Endothelial cell of umbilical vein (primary cell): ENCODE results near the gene DLGAP5. TPM values are rescaled to one million over a fixed set of nuclear protein-coding genes. Genes with fewer than 3 reads are reported as not detected.
A peak's percentile ranks its signal among the peaks of the same experiment; 100 is the strongest.

Experiments
- BruUV-seq: library from RNA; stranded (reverse); fragments of 400-500 nt; replicated peaks from 2 replicates; lab custom pipeline; 2021; lab: Mats Ljungman, UMichigan
- CTCF ChIA-PET: fragments of 300-600, 350-600 bp; sonication (Branson Sonifier 250); formaldehyde crosslinking; loops from one replicate; lab custom pipeline; 2021; ENCODE audit warnings: antibody characterized with exemption, inconsistent platforms; lab: Charles Lee
- POLR2A ChIA-PET: fragments of 300-600, 350-600 bp; sonication (Branson Sonifier 250); formaldehyde crosslinking; loops from one replicate; lab custom pipeline; 2021; ENCODE audit warnings: antibody characterized with exemption, inconsistent platforms; lab: Charles Lee
- DNase-seq: peaks from one replicate; pipeline ENCODE4 v3.0.0-alpha.2; 2011; ENCODE audit warnings: low read depth, low spot score
- FAIRE-seq: peaks from 2 replicates; lab custom pipeline; 2011; peaks lifted over from hg19 to GRCh38; lab: Jason Lieb, UNC
- H2AFZ ChIP-seq: 2 replicates; pipeline ENCODE4 v1.6.0; 2012; ENCODE audit warnings: low read depth, low read length, control low read depth, inconsistent platforms
- H3K27ac ChIP-seq: 2 replicates; pipeline ENCODE4 v1.5.1; 2011; ENCODE audit warnings: low read depth, mild to moderate bottlenecking, control low read depth, low read length, moderate library complexity; ENCODE audit not compliant: insufficient read depth
- H3K27me3 ChIP-seq, 2 experiments: 2 replicates each; pipeline versions ENCODE4 v1.6.0 to v1.6.1; 2011; ENCODE audit warnings: low read length in 2 of 2, mixed read lengths in 1 of 2; ENCODE audit not compliant: control insufficient read depth in 2 of 2, insufficient read depth in 2 of 2
- H3K36me3 ChIP-seq, 2 experiments: 2 replicates in 1 of 2; 3 replicates in 1 of 2; pipeline ENCODE4 v1.5.1; 2011; ENCODE audit warnings: low read length in 2 of 2, mild to moderate bottlenecking in 1 of 2, moderate library complexity in 1 of 2; ENCODE audit not compliant: control insufficient read depth in 2 of 2, insufficient read depth in 2 of 2; ENCODE audit errors: extremely low read depth in 1 of 2
- H3K4me1 ChIP-seq: 3 replicates; pipeline ENCODE4 v1.5.1; 2011; ENCODE audit warnings: mild to moderate bottlenecking, low read length; ENCODE audit not compliant: control insufficient read depth, insufficient read depth; ENCODE audit errors: extremely low read depth
- H3K4me2 ChIP-seq: 2 replicates; pipeline ENCODE4 v1.6.1; 2011; ENCODE audit warnings: low read length, control low read depth, mixed read lengths; ENCODE audit not compliant: insufficient read depth
- H3K4me3 ChIP-seq, 3 experiments: fragments of 200-600 bp in 1 of 3; sonication (generic), shearing (Covaris generic) in 1 of 3; replicated peaks in 1 of 3; 2 replicates each; pipeline ENCODE4 v1.5.1; 2011 to 2016; ENCODE audit warnings: control low read depth in 3 of 3, low read length in 3 of 3, mild to moderate bottlenecking in 2 of 3, inconsistent platforms in 1 of 3, low read depth in 1 of 3, moderate library complexity in 1 of 3; ENCODE audit not compliant: insufficient read depth in 1 of 3
- H3K79me2 ChIP-seq: 2 replicates; pipeline ENCODE4 v1.6.0; 2012; ENCODE audit warnings: low read length, inconsistent platforms; ENCODE audit not compliant: control insufficient read depth, insufficient read depth
- H3K9ac ChIP-seq: replicated peaks from 2 replicates; pipeline ENCODE3; 2011; ENCODE audit warnings: low read length, control low read depth; ENCODE audit not compliant: insufficient read depth; ENCODE audit errors: extremely low read depth
- H3K9me1 ChIP-seq: replicated peaks from 3 replicates; pipeline ENCODE4 v1.6.0; 2011; ENCODE audit warnings: mild to moderate bottlenecking, low read length; ENCODE audit not compliant: control insufficient read depth, insufficient read depth; ENCODE audit errors: extremely low read depth
- H3K9me3 ChIP-seq: replicated peaks from 2 replicates; pipeline ENCODE4 v1.5.1; 2012; ENCODE audit warnings: low read length, inconsistent platforms; ENCODE audit not compliant: control insufficient read depth, insufficient read depth
- H4K20me1 ChIP-seq: replicated peaks from 2 replicates; pipeline ENCODE3; 2011; ENCODE audit warnings: mild to moderate bottlenecking, low read length; ENCODE audit not compliant: control insufficient read depth, insufficient read depth; ENCODE audit errors: extremely low read depth
- CTCF ChIP-seq, 2 donors: IDR thresholded peaks; 1 replicate in 1 of 2; 2 replicates in 1 of 2; pipeline ENCODE4 v1.5.1; 2011; ENCODE audit warnings: low read length in 2 of 2, mild to moderate bottlenecking in 2 of 2, moderate library complexity in 2 of 2, control low read depth in 1 of 2, inconsistent platforms in 1 of 2, low read depth in 1 of 2; ENCODE audit not compliant: insufficient read depth in 1 of 2; ENCODE audit errors: extremely low read depth in 1 of 2
- FOS ChIP-seq: IDR thresholded peaks from 2 replicates; pipeline ENCODE4 v1.6.1; 2011; ENCODE audit warnings: mild to moderate bottlenecking, low read length, moderate library complexity, borderline replicate concordance; ENCODE audit not compliant: insufficient read depth
- GATA2 ChIP-seq: IDR thresholded peaks from 2 replicates; pipeline ENCODE4 v1.7.0; 2011; ENCODE audit warnings: low read depth, mild to moderate bottlenecking, moderate library complexity, mixed read lengths, low read length; ENCODE audit not compliant: insufficient read length, insufficient read depth
- JUN ChIP-seq: IDR thresholded peaks from 2 replicates; pipeline ENCODE4 v1.6.1; 2011; ENCODE audit warnings: borderline replicate concordance, low read depth; ENCODE audit not compliant: insufficient read length, insufficient read depth
- MYC ChIP-seq: IDR thresholded peaks from one replicate; pipeline ENCODE4 v1.6.1; 2011; ENCODE audit warnings: mild to moderate bottlenecking, low read depth, low read length
- dilution Hi-C: fragments of 300-500 bp; cut with MboI; formaldehyde crosslinking; loops from one replicate; pipeline ENCODE4 v1.15.0; 2019; ENCODE audit warnings: low sequenced_read_pairs; ENCODE audit not compliant: extremely low pct_ligation_motif_present
- intact Hi-C: fragments of 100-400 bp; cut with micrococcal nuclease; formaldehyde crosslinking; loops from one replicate; pipeline ENCODE4 v1.10.0; 2022
- polyA plus RNA-seq, 4 experiments: library from polyadenylated mRNA; depleted of rRNA in 3 of 4; stranded (reverse) in 3 of 4; unstranded in 1 of 4; fragments of >200 nt; gene quantifications; 2 replicates each; pipeline versions ENCODE4 v1.2.1 to v1.2.3, GENCODE V29; 2011 to 2012; ENCODE audit warnings: missing spikeins in 1 of 4
- total RNA-seq: library from RNA; stranded (reverse); gene quantifications from 2 replicates; pipeline ENCODE4 v1.2.3, GENCODE V29; 2021

Gene DLGAP5
- total and polyA plus RNA-seq, 2 donors (not counting 3 experiments of a cell fraction or from before 2014, with no cell fraction given) = 8.3 to 83.2 TPM

- H3K9ac ChIP-seq = peak overlapping the region; percentile 33
- peak overlapping the region; percentile 81 for H3K4me2 ChIP-seq
- H2AFZ ChIP-seq = peak overlapping the region; percentile 4
- peaks cover 0 to 12% of the 10 kb centered on the region in 2 experiments for H3K36me3 ChIP-seq
- peaks cover 28% of the 10 kb centered on the region for H3K4me1 ChIP-seq
- H3K79me2 ChIP-seq = peaks cover 52% of the 10 kb centered on the region
- no peaks in the 10 kb centered on the region for H3K27me3 ChIP-seq
- no peaks in the 10 kb centered on the region for H4K20me1 ChIP-seq
- peak overlapping the region; percentile 3 for H3K27ac ChIP-seq
- no peaks in the 10 kb centered on the region for H3K9me1 ChIP-seq
- DNase-seq (no peak), FAIRE-seq (no peak)
- no peak for TF ChIP-seq MYC
- intact Hi-C loops = no loop called here
- H3K9me3 ChIP-seq = no peaks in the 10 kb centered on the region
- BruUV-seq = no TSS peak
- CTCF ChIA-PET = no interaction called here
- dilution Hi-C loops = no loop called here
- POLR2A ChIA-PET = no interaction called here
- peak overlapping the region; percentile 40 to 80 (median 70) for H3K4me3 ChIP-seq
Measured at GRCh38 chr14:55190906-55191202, 531 bp downstream of the DLGAP5 start.

GRCh38 chr14:55188686-55189295 lies 2.6 kb downstream of the DLGAP5 start:
- H3K9me3 ChIP-seq = no peaks in the 10 kb centered on the region
- H3K9me1 ChIP-seq = no peaks in the 10 kb centered on the region
- peak; percentile 23 for TF ChIP-seq GATA2
- peak; percentile 55 for TF ChIP-seq FOS
- no peak for TF ChIP-seq CTCF (IDR thresholded peaks at IDR 0.05; ENCODE audit: extremely low read depth in 1 of 2, insufficient read depth in 1 of 2, low read depth in 1 of 2, low read length in 2 of 2)
- TF ChIP-seq JUN = peak; percentile 16
- CTCF ChIA-PET = interaction anchor here (0.7 to 1.2 kb wide), 2 partner anchors 8 to 158 kb away, joined by 3 read pairs; no protein-coding TSS in a partner anchor
- H3K79me2 ChIP-seq = peaks cover 71% of the 10 kb centered on the region
- intact Hi-C loops = loop anchor here (2.0 kb wide), 1 partner anchor 748 kb away; the partner anchor contains the start of gene CNIH1
- H4K20me1 ChIP-seq = no peaks in the 10 kb centered on the region
- H3K4me2 ChIP-seq = peak overlapping the region; percentile 81
- no TSS peak for BruUV-seq
- no peaks in the 10 kb centered on the region for H3K27me3 ChIP-seq
- FAIRE-seq (peak; percentile 64), DNase-seq (peak; percentile 56)
- H3K4me1 ChIP-seq = peaks cover 28% of the 10 kb centered on the region
- H2AFZ ChIP-seq = no peak overlapping the region
- peak overlapping the region; percentile 54 for H3K27ac ChIP-seq
- POLR2A ChIA-PET = no interaction called here
- peak overlapping the region; percentile 25 for H3K9ac ChIP-seq
- peaks cover 0 to 18% of the 10 kb centered on the region in 2 experiments for H3K36me3 ChIP-seq
- dilution Hi-C loops = no loop called here
- peak overlapping the region in 2 of 3 experiments; percentile 40 to 80 for H3K4me3 ChIP-seq
